PFSK-1 (cell line): ENCODE data around the gene PPP2R2B.

ENCODE experiments used
- FOXP2 ChIP-seq: optimal IDR thresholded peaks from 2 replicates; pipeline ENCODE3; 2011; ENCODE audit warnings: borderline replicate concordance, control low read depth, inconsistent platforms; ENCODE audit not compliant: insufficient read depth; ENCODE audit errors: extremely low read length, extremely low read depth
- POLR2AphosphoS5 ChIP-seq: IDR thresholded peaks from 2 replicates; pipeline ENCODE4 v1.6.1; 2012; ENCODE audit warnings: low read depth, mild to moderate bottlenecking, control low read depth, low read length, moderate library complexity
- SIN3A ChIP-seq: IDR thresholded peaks from 2 replicates; pipeline ENCODE4 v1.6.1; 2012; ENCODE audit warnings: mild to moderate bottlenecking, low read length, moderate library complexity, borderline replicate concordance; ENCODE audit not compliant: insufficient read depth
- TAF1 ChIP-seq: IDR thresholded peaks from 2 replicates; pipeline ENCODE4 v1.6.1; 2012; ENCODE audit warnings: low read length, control low read depth, borderline replicate concordance; ENCODE audit not compliant: insufficient read depth
- TF ChIP-seq, protein P1 (sequence below), 2 experiments: IDR thresholded peaks; 2 replicates each; pipeline versions ENCODE4 v1.6.1 to v1.8.0; 2011 to 2012; ENCODE audit warnings: low read depth in 2 of 2, low read length in 2 of 2, control low read depth in 1 of 2, inconsistent platforms in 1 of 2, mild to moderate bottlenecking in 1 of 2, moderate library complexity in 1 of 2; ENCODE audit not compliant: insufficient read depth in 1 of 2

The PPP2R2B gene

DNA sequence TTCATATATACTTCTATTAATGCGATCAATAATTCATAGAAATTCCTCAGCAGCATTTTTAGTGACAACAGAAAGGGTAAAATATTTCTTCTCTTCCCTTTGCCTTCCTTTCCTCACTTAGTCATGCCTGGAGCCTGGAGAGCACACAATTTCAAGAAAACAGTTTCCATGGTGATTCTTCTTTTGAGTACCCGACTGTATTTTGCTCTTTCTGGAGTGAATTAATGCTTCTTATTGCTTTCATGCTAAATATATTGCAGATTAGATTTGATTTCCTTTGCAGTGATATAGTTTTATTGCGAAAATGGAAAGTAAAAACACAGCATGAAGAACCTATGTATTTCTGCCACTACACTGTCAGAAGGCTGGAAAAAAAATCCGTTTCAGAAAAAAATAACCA is 153.5 kb downstream of the PPP2R2B start:
- TF ChIP-seq TAF1 (no peak), FOXP2 (no peak), POLR2AphosphoS5 (no peak), SIN3A (no peak)
- TF ChIP-seq, protein P1, sequence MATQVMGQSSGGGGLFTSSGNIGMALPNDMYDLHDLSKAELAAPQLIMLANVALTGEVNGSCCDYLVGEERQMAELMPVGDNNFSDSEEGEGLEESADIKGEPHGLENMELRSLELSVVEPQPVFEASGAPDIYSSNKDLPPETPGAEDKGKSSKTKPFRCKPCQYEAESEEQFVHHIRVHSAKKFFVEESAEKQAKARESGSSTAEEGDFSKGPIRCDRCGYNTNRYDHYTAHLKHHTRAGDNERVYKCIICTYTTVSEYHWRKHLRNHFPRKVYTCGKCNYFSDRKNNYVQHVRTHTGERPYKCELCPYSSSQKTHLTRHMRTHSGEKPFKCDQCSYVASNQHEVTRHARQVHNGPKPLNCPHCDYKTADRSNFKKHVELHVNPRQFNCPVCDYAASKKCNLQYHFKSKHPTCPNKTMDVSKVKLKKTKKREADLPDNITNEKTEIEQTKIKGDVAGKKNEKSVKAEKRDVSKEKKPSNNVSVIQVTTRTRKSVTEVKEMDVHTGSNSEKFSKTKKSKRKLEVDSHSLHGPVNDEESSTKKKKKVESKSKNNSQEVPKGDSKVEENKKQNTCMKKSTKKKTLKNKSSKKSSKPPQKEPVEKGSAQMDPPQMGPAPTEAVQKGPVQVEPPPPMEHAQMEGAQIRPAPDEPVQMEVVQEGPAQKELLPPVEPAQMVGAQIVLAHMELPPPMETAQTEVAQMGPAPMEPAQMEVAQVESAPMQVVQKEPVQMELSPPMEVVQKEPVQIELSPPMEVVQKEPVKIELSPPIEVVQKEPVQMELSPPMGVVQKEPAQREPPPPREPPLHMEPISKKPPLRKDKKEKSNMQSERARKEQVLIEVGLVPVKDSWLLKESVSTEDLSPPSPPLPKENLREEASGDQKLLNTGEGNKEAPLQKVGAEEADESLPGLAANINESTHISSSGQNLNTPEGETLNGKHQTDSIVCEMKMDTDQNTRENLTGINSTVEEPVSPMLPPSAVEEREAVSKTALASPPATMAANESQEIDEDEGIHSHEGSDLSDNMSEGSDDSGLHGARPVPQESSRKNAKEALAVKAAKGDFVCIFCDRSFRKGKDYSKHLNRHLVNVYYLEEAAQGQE (IDR thresholded peaks at IDR 0.05; ENCODE audit: insufficient read depth in 1 of 2, low read depth in 2 of 2, low read length in 2 of 2) = no peak

DNA sequence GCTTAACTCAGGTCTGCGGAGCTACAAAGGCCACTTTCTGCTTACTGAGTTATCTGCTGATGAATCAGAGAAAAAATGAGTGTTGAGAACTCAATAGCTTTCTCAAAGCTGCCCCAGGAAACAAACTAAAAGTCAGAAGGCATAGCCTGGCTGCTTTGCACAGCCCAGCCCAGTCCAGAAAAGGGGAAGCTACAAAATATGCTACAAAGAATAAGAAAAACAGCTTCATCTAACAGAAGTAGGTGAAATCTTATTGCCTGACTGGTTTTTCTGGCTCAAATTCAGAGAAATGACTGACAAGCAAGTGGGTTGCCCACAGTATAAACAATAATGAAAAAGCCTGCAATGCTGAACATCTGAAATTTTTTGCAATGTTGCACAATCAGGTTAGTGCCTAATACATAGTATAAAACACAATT is 156.2 kb downstream of the PPP2R2B start:
- no peak for TF ChIP-seq FOXP2
- TF ChIP-seq TAF1 = no peak
- TF ChIP-seq POLR2AphosphoS5 = no peak
- TF ChIP-seq SIN3A = no peak
- TF ChIP-seq, protein P1 (IDR thresholded peaks at IDR 0.05; ENCODE audit: insufficient read depth in 1 of 2, low read depth in 2 of 2, low read length in 2 of 2) = no peak

DNA sequence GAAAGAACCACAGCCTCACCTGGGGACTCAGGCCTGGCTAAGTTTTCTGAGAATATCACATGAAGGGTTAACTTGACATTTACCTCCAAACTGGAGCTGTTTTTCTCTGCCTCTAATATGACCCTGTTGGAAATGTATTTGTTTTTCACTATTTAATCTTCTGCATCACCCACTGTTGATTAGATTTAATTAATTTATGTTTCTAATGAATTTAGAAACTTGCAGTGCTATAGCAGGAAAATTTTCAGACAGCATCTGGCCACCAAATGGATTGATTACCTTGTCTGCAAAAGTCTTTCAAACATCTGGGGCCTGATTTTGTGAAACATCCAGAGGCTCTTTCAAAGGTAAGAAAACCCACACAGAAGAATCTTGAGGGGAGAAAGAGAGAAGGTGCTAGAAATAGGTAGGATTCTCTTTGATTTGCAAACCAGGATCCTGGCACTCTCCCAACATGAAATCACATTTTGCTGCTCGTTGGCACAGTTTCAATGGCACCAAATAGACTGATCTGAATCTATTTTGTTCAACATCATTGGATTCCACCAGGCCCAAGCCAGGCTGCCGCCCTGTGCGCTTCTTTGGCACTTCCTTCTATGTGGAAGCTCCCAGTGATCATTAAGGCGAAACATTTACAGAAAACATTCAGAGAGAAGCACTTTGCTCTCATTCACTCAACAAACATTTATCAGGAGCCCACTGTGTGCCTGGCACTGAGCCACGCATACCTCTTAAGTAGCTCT is 157.3 kb downstream of the PPP2R2B start:
- TF ChIP-seq POLR2AphosphoS5 (no peak), TAF1 (no peak), SIN3A (no peak), FOXP2 (no peak)
- TF ChIP-seq, protein P1 (IDR thresholded peaks at IDR 0.05; ENCODE audit: insufficient read depth in 1 of 2, low read depth in 2 of 2, low read length in 2 of 2) = no peak

DNA sequence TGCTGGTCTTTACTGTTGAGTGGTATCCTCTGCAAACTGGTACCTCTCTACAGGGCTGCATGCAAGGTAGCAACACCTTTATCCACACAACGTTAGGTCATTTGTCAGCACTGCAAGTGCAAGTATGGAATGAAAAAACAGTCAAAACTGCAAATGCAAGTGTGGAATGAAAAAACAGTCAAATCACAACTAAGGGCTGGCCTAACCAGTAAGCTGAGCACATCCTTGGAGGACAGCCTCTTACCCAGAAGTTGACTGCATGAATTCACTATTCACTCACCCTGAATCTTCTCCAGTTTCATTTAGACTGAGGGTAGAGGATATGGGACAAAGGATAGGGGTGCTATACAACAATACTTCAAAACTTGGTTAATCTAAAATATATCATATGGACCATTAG is 158.4 kb downstream of the PPP2R2B start:
- TF ChIP-seq TAF1 (no peak), POLR2AphosphoS5 (no peak)

DNA sequence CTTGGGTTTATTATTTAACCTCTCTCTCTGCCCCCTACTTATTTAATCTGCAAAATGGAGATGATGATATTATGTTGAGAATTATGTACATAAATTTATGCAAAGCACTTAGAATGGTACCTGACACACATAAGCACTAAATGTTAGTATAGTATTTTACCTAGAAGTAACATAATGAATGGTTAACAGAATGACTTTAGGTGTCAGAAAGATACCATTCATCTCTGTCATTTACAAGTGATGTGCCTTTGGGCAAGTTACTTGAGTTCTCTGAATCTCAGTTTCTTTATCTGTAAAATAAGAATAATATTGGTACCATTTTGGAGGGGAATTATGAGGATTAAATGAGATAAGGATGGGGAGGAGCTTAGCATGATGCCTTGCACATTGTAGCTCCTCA is 159.4 kb downstream of the PPP2R2B start:
- no peak for TF ChIP-seq FOXP2
- TF ChIP-seq, protein P1 (IDR thresholded peaks at IDR 0.05; ENCODE audit: insufficient read depth in 1 of 2, low read depth in 2 of 2, low read length in 2 of 2) = no peak
- no peak for TF ChIP-seq POLR2AphosphoS5
- TF ChIP-seq SIN3A = no peak
- TF ChIP-seq TAF1 = no peak
